Aorta (tissue), 5 donors: ENCODE data around the gene CDC25B. TPM values are rescaled to one million over a fixed set of nuclear protein-coding genes. Genes with fewer than 3 reads are reported as not detected.
"Not testable (repeated sequence)": the region's sequence is repeated elsewhere in the genome, so short reads cannot be mapped to it uniquely, and the experiment has no call there.

Experiments
- ATAC-seq: fragments of 200-7000 bp; cut with Tn5 transposase; one replicate; pipeline ENCODE4 v1.9.1; 2022; ENCODE audit warnings: moderate library complexity; ENCODE audit not compliant: low FRiP score
- DNase-seq, 2 donors: peaks; one replicate each; pipeline ENCODE4 v3.0.0-alpha.2; 2020
- H3K27ac ChIP-seq, 2 donors: one replicate each; pipeline ENCODE4 v1.5.1; 2013; ENCODE audit warnings: low read length in 2 of 2, mild to moderate bottlenecking in 2 of 2, moderate library complexity in 2 of 2, control low read depth in 1 of 2, inconsistent platforms in 1 of 2, low read depth in 1 of 2
- H3K27me3 ChIP-seq, 2 donors: one replicate each; pipeline ENCODE4 v1.6.1; 2013; ENCODE audit warnings: control low read depth in 1 of 2, low read length in 1 of 2, mild to moderate bottlenecking in 1 of 2, moderate library complexity in 1 of 2; ENCODE audit not compliant: insufficient read depth in 2 of 2, control insufficient read depth in 1 of 2
- H3K36me3 ChIP-seq, 2 donors: one replicate each; pipeline ENCODE4 v1.6.1; 2013; ENCODE audit warnings: control low read depth in 1 of 2, low read length in 1 of 2, mild to moderate bottlenecking in 1 of 2; ENCODE audit not compliant: insufficient read depth in 2 of 2, control insufficient read depth in 1 of 2
- H3K4me1 ChIP-seq, 2 donors: one replicate each; pipeline ENCODE4 v1.6.1; 2013; ENCODE audit warnings: low read length in 2 of 2, control low read depth in 1 of 2, mild to moderate bottlenecking in 1 of 2, moderate library complexity in 1 of 2; ENCODE audit not compliant: insufficient read depth in 2 of 2, control insufficient read depth in 1 of 2
- H3K4me3 ChIP-seq, 2 donors: one replicate each; pipeline ENCODE4 v1.5.1; 2013; ENCODE audit warnings: low read length in 2 of 2, control low read depth in 1 of 2, mild to moderate bottlenecking in 1 of 2
- H3K9me3 ChIP-seq: one replicate; pipeline ENCODE4 v1.6.1; 2013; ENCODE audit warnings: mild to moderate bottlenecking, low read length; ENCODE audit not compliant: control insufficient read depth
- WGBS, 2 donors: extraction: QIAGEN DNeasy Blood & Tissue Kit; methylation state at CpG; one replicate each; pipeline ENCODE4 v1.1.7; 2013; 5-methylcytosine and 5-hydroxymethylcytosine counted together
- intact Hi-C, 2 donors: fragments of 100-400 bp; cut with DNase I; formaldehyde crosslinking; loops; one replicate each; pipeline versions ENCODE4 v1.14.2 to v1.15.0; 2022
- polyA plus RNA-seq, 2 donors: library from polyadenylated mRNA; stranded (reverse); fragments of 200-250 nt; gene quantifications; one replicate each; pipeline ENCODE4 v1.2.3, GENCODE V29; 2013
- total RNA-seq, 2 donors: library from RNA; stranded (reverse); fragmentation: NEBNext Ultra II Directional; extraction: Animal tissue kit (Norgen Biotek cat#: 25700); gene quantifications; one replicate each; pipeline ENCODE4 v1.2.1, GENCODE V29; 2021
- donor health status: healthy with polysubstance abuse.
- donor health status: Bipolar disorder and iron deficiency.
- donor health status: DM: no; HTN: no; CAD: no.
- donor health status: DM: no; HTN: no; CAD: no.
- donor health status: DM: yes; HTN: yes; CAD: no.

The CDC25B gene
- total and polyA plus RNA-seq, 4 donors, result 9.9 to 87.5 (median 42.9) TPM

DNA sequence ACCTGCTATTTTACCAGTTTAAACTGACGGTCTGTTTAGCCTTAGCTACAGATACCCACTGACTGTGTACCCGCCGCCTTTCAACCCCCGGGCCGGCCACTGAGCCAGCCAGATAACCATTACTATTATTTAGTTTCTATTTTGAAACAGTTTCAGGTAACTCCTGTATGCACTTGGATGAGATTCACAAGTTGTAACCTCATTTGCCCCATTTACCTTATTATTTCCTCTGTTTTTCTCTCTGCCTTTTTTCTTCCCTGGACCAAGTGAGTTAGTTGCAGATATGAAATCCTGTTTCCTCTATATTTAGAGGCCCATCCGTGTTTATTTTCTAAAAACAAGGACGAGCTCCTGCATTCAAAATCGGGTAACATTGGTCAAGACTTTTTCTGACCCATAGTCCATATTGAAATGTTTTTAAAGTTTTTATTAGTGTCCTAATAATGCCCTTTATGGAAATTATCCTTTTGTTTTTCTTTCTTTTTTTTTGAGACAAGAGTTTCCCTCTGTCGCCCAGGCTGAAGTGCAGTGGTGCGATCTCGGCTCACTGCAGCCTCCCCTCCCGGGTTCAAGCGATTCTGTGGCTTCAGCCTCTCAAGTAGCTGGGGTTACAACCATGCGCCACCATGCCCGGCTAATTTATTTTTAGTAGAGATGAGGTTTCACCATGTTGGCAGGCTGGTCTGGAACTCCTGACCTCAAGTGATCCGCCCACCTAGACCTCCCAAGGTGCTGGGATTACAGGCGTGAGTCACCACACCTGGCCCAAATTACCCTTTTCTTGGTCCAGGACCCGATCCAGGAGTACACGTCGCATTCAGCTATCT lies 25.0 kb downstream of the CDC25B start:
- ATAC-seq, result no peak

GRCh38 chr20:3821996-3822395 lies 25.9 kb downstream of the CDC25B start:
- intact Hi-C loops, result no loop called here
- DNase-seq (no peak), ATAC-seq (no peak)
- Histone ChIP-seq H3K4me1 (no peaks in the 10 kb centered on the region), H3K27ac (no peak overlapping the region), H3K9me3 (no peaks in the 10 kb centered on the region), H3K4me3 (no peak overlapping the region), H3K27me3 (no peaks in the 10 kb centered on the region), H3K36me3 (peaks cover 0 to 2% of the 10 kb centered on the region in 2 donors)
- WGBS, 2 donors, result 93 to 94% methylated on average over 14 of the region's 14 CpGs

More for the DNA sequence above, 25.0 kb downstream of the CDC25B start:
- WGBS, 2 donors, result 31 to 33% methylated on average over 20 of the region's 20 CpGs
- Histone ChIP-seq H3K27me3 (no peaks in the 10 kb centered on the region), H3K36me3 (peaks cover 0 to 2% of the 10 kb centered on the region in 2 donors), H3K27ac (peak overlapping the region; percentile 69 to 79), H3K9me3 (no peaks in the 10 kb centered on the region), H3K4me3 (peak overlapping the region; percentile 62 to 70), H3K4me1 (no peaks in the 10 kb centered on the region)
- DNase-seq, result no peak
- intact Hi-C loops, result loop anchor here in 1 of 2 donors (1.0 kb wide), 1 partner anchor 35 kb away; the partner anchor contains the start of gene CENPB

- Histone ChIP-seq H3K4me1 (no peaks in the 10 kb centered on the region), H3K27me3 (no peaks in the 10 kb centered on the region), H3K4me3 (no peak overlapping the region), H3K27ac (no peak overlapping the region), H3K36me3 (peaks cover 0 to 2% of the 10 kb centered on the region in 2 donors), H3K9me3 (no peaks in the 10 kb centered on the region)
- ATAC-seq, result no peak
- intact Hi-C loops, result no loop called here
- no peak for DNase-seq
- 91 to 92% methylated on average over 20 of the region's 20 CpGs for WGBS, 2 donors
Measured at GRCh38 chr20:3823881-3824280, 27.8 kb downstream of the CDC25B start.

DNA sequence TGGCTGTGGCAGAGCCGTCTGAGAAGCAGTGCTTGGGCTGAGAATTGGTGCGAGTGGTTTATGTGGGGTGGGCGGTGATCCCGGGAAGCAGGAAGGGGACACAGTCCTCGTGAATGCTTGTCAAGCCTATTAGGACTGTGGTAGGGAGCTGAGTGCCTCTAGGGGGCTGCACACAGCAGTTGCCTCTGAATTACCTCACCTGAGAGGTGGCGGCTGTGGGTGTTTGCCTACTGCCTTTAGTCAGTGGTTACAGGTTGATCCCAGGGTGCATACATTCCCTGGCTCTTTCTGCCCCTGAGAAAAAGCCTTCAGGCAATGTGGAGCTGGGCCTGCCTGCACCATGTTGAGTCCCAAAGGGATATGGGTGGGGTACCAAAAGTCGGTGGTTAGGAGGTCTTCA lies 29.4 kb downstream of the CDC25B start:
- H3K4me3 ChIP-seq, result no peak overlapping the region
- H3K4me1 ChIP-seq, result no peaks in the 10 kb centered on the region
- H3K9me3 ChIP-seq, result no peaks in the 10 kb centered on the region
- DNase-seq, result no peak
- intact Hi-C loops, result no loop called here
- H3K27ac ChIP-seq, result no peak overlapping the region
- 73 to 75% methylated on average over 7 of the region's 7 CpGs for WGBS, 2 donors
- no peaks in the 10 kb centered on the region for H3K27me3 ChIP-seq
- ATAC-seq, result no peak
- H3K36me3 ChIP-seq, result peaks cover 0 to 2% of the 10 kb centered on the region in 2 donors

- DNase-seq (no peak), ATAC-seq (no peak)
- WGBS, 2 donors, result 78 to 80% methylated on average over 4 of the region's 4 CpGs
- Histone ChIP-seq H3K9me3 (no peaks in the 10 kb centered on the region), H3K27me3 (no peaks in the 10 kb centered on the region), H3K4me3 (no peak overlapping the region), H3K36me3 (peaks cover 0 to 2% of the 10 kb centered on the region in 2 donors), H3K27ac (no peak overlapping the region), H3K4me1 (no peaks in the 10 kb centered on the region)
- intact Hi-C loops, result no loop called here
Measured at GRCh38 chr20:3826420-3826819, 30.3 kb downstream of the CDC25B start.

GRCh38 chr20:3828798-3829197 lies 32.7 kb downstream of the CDC25B start:
- H3K36me3 ChIP-seq, result peaks cover 0 to 2% of the 10 kb centered on the region in 2 donors
- H3K4me1 ChIP-seq, result no peaks in the 10 kb centered on the region
- ATAC-seq (no peak), DNase-seq (no peak)
- no peak overlapping the region for H3K27ac ChIP-seq
- WGBS, 2 donors, result 91% methylated on average over 3 of the region's 3 CpGs
- intact Hi-C loops, result no loop called here
- no peak overlapping the region for H3K4me3 ChIP-seq
- no peaks in the 10 kb centered on the region for H3K9me3 ChIP-seq
- H3K27me3 ChIP-seq, result no peaks in the 10 kb centered on the region

DNA sequence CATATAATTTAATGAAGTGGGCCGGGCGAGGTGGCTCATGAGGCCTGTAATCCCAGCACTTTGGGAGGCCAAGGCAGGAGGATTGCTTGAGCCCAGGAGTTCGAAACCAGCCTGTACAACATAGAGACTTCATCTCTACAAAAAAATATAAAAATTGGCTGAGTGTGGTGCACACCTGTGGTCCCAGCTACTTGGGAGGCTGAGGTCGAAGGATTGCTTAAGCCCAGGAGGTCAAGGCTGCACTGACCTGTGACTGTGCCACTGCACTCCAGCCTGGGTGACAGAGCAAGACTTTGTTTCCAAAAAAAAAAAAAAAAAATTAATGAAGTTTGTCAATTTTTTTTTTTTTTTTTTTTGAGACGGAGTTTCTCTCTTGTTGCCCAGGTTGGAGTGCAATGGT lies 33.8 kb downstream of the CDC25B start:
- intact Hi-C loops, H3K36me3 ChIP-seq, H3K27ac ChIP-seq, H3K4me3 ChIP-seq, ATAC-seq, DNase-seq, H3K4me1 ChIP-seq, H3K9me3 ChIP-seq, H3K27me3 ChIP-seq: not testable (repeated sequence)
- 97 to 98% methylated on average over 5 of the region's 5 CpGs for WGBS, 2 donors

DNA sequence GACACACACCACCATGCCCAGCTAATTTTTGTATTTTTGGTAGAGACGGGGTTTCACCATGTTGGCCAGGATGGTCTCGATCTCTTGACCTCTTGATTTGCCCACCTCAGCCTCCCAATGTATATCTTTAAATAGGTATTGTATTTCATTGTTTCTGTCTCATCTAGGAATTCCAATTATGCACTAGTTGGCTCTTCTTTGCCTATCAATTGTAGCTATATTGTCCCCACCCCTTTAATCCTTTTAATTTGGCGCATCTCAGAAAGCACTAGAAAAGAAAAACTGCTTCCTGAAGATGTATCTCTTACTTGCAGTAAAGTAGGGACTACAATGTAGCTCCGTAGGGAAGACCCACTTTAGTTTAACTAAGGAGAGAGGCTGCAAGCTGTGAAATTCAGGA lies 40.0 kb downstream of the CDC25B start:
- H3K27me3 ChIP-seq, result no peaks in the 10 kb centered on the region
- DNase-seq (no peak), ATAC-seq (no peak)
- intact Hi-C loops, result no loop called here
- peaks cover 0 to 3% of the 10 kb centered on the region in 2 donors for H3K36me3 ChIP-seq
- no peak overlapping the region for H3K27ac ChIP-seq
- no peaks in the 10 kb centered on the region for H3K4me1 ChIP-seq
- no peaks in the 10 kb centered on the region for H3K9me3 ChIP-seq
- 95 to 97% methylated on average over 4 of the region's 4 CpGs for WGBS, 2 donors
- H3K4me3 ChIP-seq, result no peak overlapping the region

DNA sequence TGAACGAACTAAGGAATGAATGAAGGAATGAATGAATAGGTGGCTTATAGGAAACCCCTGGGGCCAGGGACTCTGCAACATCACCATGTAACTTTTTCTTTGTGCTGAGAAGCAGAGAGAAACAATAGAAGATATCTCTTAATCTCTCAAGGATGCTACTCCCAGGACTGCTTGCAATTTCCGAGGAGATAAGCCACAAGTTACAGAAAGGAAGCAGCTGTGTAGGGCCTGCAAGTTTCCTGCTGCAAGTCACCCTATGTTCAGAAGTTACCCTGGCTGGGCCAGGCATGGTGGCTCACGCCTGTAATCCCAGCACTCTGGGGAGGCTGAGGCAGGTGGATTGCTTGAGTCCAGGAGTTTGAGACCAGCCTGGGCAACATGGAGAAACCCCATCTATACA lies 43.2 kb downstream of the CDC25B start:
- no peak overlapping the region for H3K4me3 ChIP-seq
- ATAC-seq (no peak), DNase-seq (no peak)
- no peaks in the 10 kb centered on the region for H3K4me1 ChIP-seq
- no peaks in the 10 kb centered on the region for H3K9me3 ChIP-seq
- WGBS, 2 donors, result 90 to 91% methylated on average over 3 of the region's 3 CpGs
- no peak overlapping the region for H3K27ac ChIP-seq
- peaks cover 0 to 3% of the 10 kb centered on the region in 2 donors for H3K36me3 ChIP-seq
- intact Hi-C loops, result no loop called here
- H3K27me3 ChIP-seq, result no peaks in the 10 kb centered on the region
